Esophagus muscularis mucosa (tissue), 4 donors: Measurements from ENCODE around the gene CCNB1. TPM values are rescaled to one million over a fixed set of nuclear protein-coding genes. Genes with fewer than 3 reads are reported as not detected.

ENCODE experiments used
- DNase-seq: peaks from one replicate; pipeline ENCODE4 v3.0.0-alpha.2; 2017; ENCODE audit errors: extremely low spot score
- H3K27ac ChIP-seq, 4 donors: fragments of 200-600 bp; sonication (generic); replicated peaks in 1 of 4; 1 replicate in 3 of 4; 2 replicates in 1 of 4; pipeline ENCODE4 v1.5.1; 2016 to 2019; ENCODE audit warnings: mild to moderate bottlenecking in 1 of 4
- H3K27me3 ChIP-seq, 4 donors: fragments of 200-600 bp; sonication (generic); one replicate each; pipeline versions ENCODE4 v1.5.1 to v1.6.0; 2016 to 2019
- H3K36me3 ChIP-seq, 4 donors: fragments of 200-600 bp; sonication (generic); one replicate each; pipeline ENCODE4 v1.5.1; 2016 to 2019
- H3K4me1 ChIP-seq, 4 donors: fragments of 200-600 bp; sonication (generic); one replicate each; pipeline ENCODE4 v1.5.1; 2016 to 2019
- H3K4me3 ChIP-seq, 4 donors: fragments of 200-600 bp; sonication (generic); 1 replicate in 2 of 4; 2 replicates in 2 of 4; pipeline ENCODE4 v1.5.1; 2016 to 2019; ENCODE audit warnings: mild to moderate bottlenecking in 4 of 4, moderate library complexity in 1 of 4
- H3K9me3 ChIP-seq, 4 donors: fragments of 200-600 bp; sonication (generic); 1 replicate in 3 of 4; 2 replicates in 1 of 4; pipeline ENCODE4 v1.5.1; 2016 to 2019
- CTCF ChIP-seq, 3 experiments: fragments of 200-600 bp in 2 of 3; fragments of 450-650 bp in 1 of 3; sonication (generic) in 2 of 3; IDR thresholded peaks; one replicate each; pipeline ENCODE4 v1.5.1; 2017 to 2019; ENCODE audit warnings: antibody characterized with exemption in 3 of 3, mild to moderate bottlenecking in 2 of 3, moderate library complexity in 1 of 3
- EP300 ChIP-seq: sonication (generic); formaldehyde crosslinking; IDR thresholded peaks from one replicate; pipeline ENCODE4 v1.6.1; 2017; ENCODE audit warnings: antibody characterized with exemption
- POLR2A ChIP-seq: fragments of 450-650 bp; IDR thresholded peaks from one replicate; pipeline ENCODE4 v1.6.1; 2017; ENCODE audit warnings: antibody characterized with exemption, moderate library complexity, mild to moderate bottlenecking, low read depth
- POLR2AphosphoS5 ChIP-seq, 2 donors: sonication (generic); formaldehyde crosslinking; IDR thresholded peaks; one replicate each; pipeline ENCODE4 v1.6.1; 2017; ENCODE audit warnings: antibody characterized with exemption in 2 of 2
- WGBS: methylation state at CpG from one replicate; pipeline ENCODE4 v1.1.5; 2018; 5-methylcytosine and 5-hydroxymethylcytosine counted together
- intact Hi-C: fragments of 100-400 bp; cut with DNase I; formaldehyde crosslinking; loops from one replicate; pipeline ENCODE4 v1.15.1; 2023
- total RNA-seq, 4 donors: library from RNA; depleted of rRNA; stranded (reverse); fragments of >200 nt; gene quantifications; one replicate each; pipeline versions ENCODE4 v1.1.0 to v1.2.1, GENCODE V29; 2016

Gene CCNB1
- total RNA-seq, 4 donors from 2014 or later = 0.83 to 2.8 (median 2.2) TPM

GRCh38 chr5:69189162-69190086, 22.5 kb downstream of the CCNB1 start, which contains the start of gene CENPH:
CENPH (plus strand) TSS chr5:69189583; CDS start chr5:69189635, 52 bp downstream.
- Histone ChIP-seq H3K36me3 (no peaks in the 10 kb centered on the region), H3K27ac (peak within 1 kb of the TSS; percentile 51 to 82 (median 71)), H3K4me1 (peaks cover 11 to 17% (median 16%) of the 10 kb centered on the region in 4 donors), H3K4me3 (peak within 1 kb of the TSS; percentile 61 to 79 (median 70)), H3K27me3 (no peaks in the 10 kb centered on the region), H3K9me3 (no peaks in the 10 kb centered on the region)
- whole genome bisulfite sequencing = 0% methylated on average over 14 of the region's 55 CpGs
- intact Hi-C loops = no loop called here
- DNase-seq = peak; percentile 97
- TF ChIP-seq POLR2A (no peak), EP300 (peak; percentile 34), POLR2AphosphoS5 (IDR thresholded peaks at IDR 0.05) (peak; percentile 30 to 62), CTCF (IDR thresholded peaks at IDR 0.05) (peak in 1 of 3 experiments; percentile 2)

GRCh38 chr5:69202497-69202896, 35.5 kb downstream of the CCNB1 start:
- 87% methylated on average over 1 of the region's 1 CpG for WGBS
- DNase-seq = no peak
- H3K36me3 ChIP-seq = no peaks in the 10 kb centered on the region
- no peak overlapping the region for H3K27ac ChIP-seq
- no peak overlapping the region for H3K4me3 ChIP-seq
- intact Hi-C loops = no loop called here
- no peaks in the 10 kb centered on the region for H3K9me3 ChIP-seq
- TF ChIP-seq POLR2AphosphoS5 (IDR thresholded peaks at IDR 0.05) (no peak), CTCF (IDR thresholded peaks at IDR 0.05) (no peak), POLR2A (no peak), EP300 (no peak)
- H3K4me1 ChIP-seq = no peaks in the 10 kb centered on the region
- H3K27me3 ChIP-seq = no peaks in the 10 kb centered on the region

GRCh38 chr5:69206528-69207190, 39.7 kb downstream of the CCNB1 start:
- no peak overlapping the region for H3K27ac ChIP-seq
- TF ChIP-seq POLR2AphosphoS5 (IDR thresholded peaks at IDR 0.05) = no peak
- TF ChIP-seq EP300 = no peak
- no peak for TF ChIP-seq POLR2A
- intact Hi-C loops = no loop called here
- no peak for DNase-seq
- H3K36me3 ChIP-seq = no peaks in the 10 kb centered on the region
- no peak overlapping the region for H3K4me3 ChIP-seq
- H3K4me1 ChIP-seq = no peaks in the 10 kb centered on the region
- no peaks in the 10 kb centered on the region for H3K9me3 ChIP-seq
- 92% methylated on average over 4 of the region's 5 CpGs for WGBS
- no peaks in the 10 kb centered on the region for H3K27me3 ChIP-seq

GRCh38 chr5:69209602-69210001, 42.7 kb downstream of the CCNB1 start:
- no peak for TF ChIP-seq CTCF (IDR thresholded peaks at IDR 0.05)
- no peak for TF ChIP-seq EP300
- TF ChIP-seq POLR2A = no peak
- no peak for TF ChIP-seq POLR2AphosphoS5 (IDR thresholded peaks at IDR 0.05)
- no peaks in the 10 kb centered on the region for H3K36me3 ChIP-seq
- H3K27me3 ChIP-seq = no peaks in the 10 kb centered on the region
- no peak overlapping the region for H3K4me3 ChIP-seq
- WGBS = 75% methylated on average over 2 of the region's 2 CpGs
- H3K9me3 ChIP-seq = no peaks in the 10 kb centered on the region
- no peak for DNase-seq
- intact Hi-C loops = loop anchor here (10.0 kb wide), 1 partner anchor 45 kb away; the partner anchor contains the start of gene CCNB1
- H3K4me1 ChIP-seq = no peaks in the 10 kb centered on the region
- H3K27ac ChIP-seq = no peak overlapping the region

- intact Hi-C loops = loop anchor here (10.0 kb wide), 1 partner anchor 46 kb away; the partner anchor contains the start of gene CCNB1
- 84% methylated on average over 2 of the region's 2 CpGs for WGBS
- Histone ChIP-seq H3K36me3 (no peaks in the 10 kb centered on the region), H3K4me3 (no peak overlapping the region), H3K27ac (no peak overlapping the region), H3K4me1 (no peaks in the 10 kb centered on the region), H3K9me3 (no peaks in the 10 kb centered on the region), H3K27me3 (no peaks in the 10 kb centered on the region)
- DNase-seq = no peak
- TF ChIP-seq CTCF (IDR thresholded peaks at IDR 0.05) (no peak), POLR2A (no peak), EP300 (no peak), POLR2AphosphoS5 (IDR thresholded peaks at IDR 0.05) (no peak)
Observed at GRCh38 chr5:69211200-69211599, 44.2 kb downstream of the CCNB1 start.
